Measurements from ENCODE around the gene IQGAP2.
"Not testable (repeated sequence)": the region's sequence is repeated elsewhere in the genome, so short reads cannot be mapped to it uniquely, and the experiment has no call there.

Gene IQGAP2

GRCh38 chr5:76582230-76583162, 179.4 kb downstream of the IQGAP2 start:
- DNase-seq, result peak; percentile 14

DNA sequence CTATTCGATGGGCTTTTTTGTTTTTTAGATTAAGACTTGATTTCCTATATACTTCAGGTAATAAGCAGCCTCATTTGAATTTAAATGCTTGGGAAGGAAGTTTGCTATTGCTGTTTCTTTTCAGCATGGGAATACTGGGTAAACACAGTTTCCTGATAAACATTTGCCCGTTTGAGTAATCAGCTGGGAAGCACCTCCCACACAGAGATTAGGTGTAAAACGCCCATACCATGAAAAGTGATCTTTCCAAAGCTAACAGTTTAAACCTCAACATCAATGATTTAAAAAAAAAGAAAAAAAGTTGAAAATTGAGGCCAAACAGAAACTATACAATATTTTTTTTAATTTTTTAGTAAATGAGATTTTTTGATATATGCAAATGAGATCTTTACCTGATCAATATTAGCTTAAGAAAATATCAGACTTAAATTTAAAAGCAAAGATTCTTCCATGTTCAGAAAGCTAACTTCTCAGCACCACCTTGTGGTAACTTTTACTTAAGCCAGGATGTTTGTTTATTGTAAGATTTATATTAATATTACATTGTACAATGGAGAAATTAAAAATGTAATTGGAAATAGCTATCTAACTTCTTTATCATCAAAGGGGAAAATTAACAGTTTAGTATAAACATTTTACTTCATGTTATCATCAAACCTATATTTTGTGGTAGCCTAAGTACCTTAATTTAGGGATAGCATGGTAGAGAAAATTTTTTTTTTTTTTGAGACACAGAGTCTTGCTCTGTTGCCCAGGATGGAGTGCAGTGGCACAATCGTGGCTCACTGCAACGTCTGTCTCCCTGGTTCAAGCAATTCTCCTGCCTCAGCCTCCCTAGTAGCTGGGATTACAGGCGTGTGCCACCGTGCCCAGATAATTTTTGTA, 180.3 kb downstream of the IQGAP2 start:
- DNase-seq, result peak; percentile 39

- no peak for DNase-seq
Observed at GRCh38 chr5:76585783-76586217, 182.7 kb downstream of the IQGAP2 start.

- DNase-seq, result no peak
Observed at GRCh38 chr5:76586531-76586930, 183.4 kb downstream of the IQGAP2 start.

GRCh38 chr5:76590027-76590426, 186.9 kb downstream of the IQGAP2 start:
- DNase-seq, result no peak

- no peak for DNase-seq
Observed at GRCh38 chr5:76591366-76591765, 188.3 kb downstream of the IQGAP2 start.

GRCh38 chr5:76592692-76593091, 189.6 kb downstream of the IQGAP2 start:
- DNase-seq, result no peak

DNA sequence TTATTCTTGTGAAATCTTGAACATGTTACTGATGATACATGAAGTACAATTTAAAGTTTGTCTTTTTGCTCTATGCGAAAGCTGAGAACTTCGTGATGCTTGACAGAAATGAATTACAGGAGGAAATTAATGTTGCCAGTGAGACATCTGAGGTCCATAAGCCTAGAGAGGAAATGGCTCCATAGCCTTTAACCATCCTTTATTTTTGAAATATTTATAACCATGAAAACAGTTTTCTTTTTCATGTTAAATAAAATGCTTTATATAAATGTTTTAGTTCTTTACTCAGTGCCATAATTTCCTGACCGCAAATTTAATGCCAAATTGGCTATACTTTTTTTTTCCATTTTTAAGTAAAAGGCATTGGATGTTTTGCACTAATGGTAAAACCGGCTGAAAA, 191.0 kb downstream of the IQGAP2 start:
- DNase-seq, result no peak

- no peak for DNase-seq
Observed at GRCh38 chr5:76595755-76596481, 192.8 kb downstream of the IQGAP2 start.

DNA sequence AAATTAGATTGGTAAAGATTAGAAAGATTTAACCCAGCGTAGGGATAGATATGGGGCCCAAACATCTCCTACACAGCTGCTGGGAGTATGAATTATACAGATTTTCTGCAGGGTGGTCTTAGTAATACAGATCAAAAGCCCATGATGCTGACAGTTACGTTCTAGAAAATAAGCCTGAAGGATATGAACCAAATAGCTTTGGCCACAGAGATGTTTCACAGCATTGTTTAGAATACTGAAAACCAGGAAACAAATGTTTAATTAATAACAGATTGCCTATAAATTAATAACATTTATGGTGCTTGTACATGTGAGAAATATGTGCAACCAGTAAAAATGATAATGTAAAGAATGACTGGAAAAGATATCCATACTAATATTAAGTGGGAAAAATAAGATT, 195.4 kb downstream of the IQGAP2 start:
- no peak for DNase-seq

GRCh38 chr5:76600716-76601115, 197.6 kb downstream of the IQGAP2 start:
- no peak for DNase-seq

DNA sequence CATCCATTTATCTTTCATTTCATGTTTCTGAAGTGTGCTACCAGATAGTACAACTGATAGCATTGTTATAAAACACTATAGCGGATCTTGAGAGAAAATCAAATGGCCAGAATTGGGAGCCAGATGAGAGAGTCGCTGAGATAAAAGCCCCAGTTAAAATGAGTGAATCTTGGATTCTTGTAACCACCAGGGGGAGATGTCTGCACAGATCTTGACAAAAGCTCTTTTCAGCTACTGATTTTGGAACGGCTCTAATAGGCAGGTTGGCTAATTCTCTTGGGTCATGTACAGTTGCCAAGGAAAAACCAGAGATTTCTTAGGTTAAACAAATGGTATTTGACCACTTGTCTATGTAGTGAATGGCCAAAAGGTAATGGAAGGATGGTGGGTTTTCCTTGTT, 198.4 kb downstream of the IQGAP2 start:
- peak; percentile 68 for DNase-seq

GRCh38 chr5:76602094-76602726, 199.1 kb downstream of the IQGAP2 start:
- no peak for DNase-seq

DNA sequence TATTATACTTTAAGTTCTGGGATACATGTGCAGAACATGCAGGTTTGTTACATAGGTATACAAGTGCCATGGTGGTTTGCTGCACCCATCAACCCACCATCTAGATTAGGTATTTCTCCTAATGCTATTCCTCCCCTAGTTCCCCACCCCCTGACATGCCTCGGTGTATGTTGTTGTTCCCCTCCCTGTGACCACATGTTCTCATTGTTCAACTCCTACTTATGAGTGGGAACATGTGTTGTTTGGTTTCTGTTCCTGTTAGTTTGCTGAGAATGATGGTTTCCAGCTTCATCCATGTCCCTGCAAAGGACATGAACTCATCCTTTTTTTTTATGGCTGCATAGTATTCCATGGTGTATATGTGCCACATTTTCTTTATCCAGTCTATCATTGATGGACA, 200.9 kb downstream of the IQGAP2 start:
- DNase-seq, result not testable (repeated sequence)

DNA sequence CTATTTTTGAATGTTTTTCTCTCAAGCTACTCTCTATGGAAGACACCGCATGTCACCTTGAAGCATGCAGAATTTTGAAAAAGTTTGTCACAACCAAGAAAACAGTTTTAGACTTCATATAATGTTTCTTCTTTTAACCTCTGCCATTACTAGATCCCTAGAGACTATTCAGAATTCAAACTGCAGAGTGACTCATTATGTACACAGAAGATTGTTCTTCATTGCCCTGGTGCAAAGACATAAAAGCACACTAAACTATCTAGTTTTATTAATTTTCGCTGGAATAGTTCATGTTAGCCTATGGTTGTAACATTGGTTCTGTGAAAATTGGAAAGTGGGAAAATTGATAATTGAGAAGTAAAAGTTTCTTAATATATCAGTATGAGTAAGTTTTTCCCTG, 201.8 kb downstream of the IQGAP2 start:
- DNase-seq, result no peak

GRCh38 chr5:76606701-76607100, 203.6 kb downstream of the IQGAP2 start:
- DNase-seq, result no peak

- DNase-seq, result no peak
Observed at GRCh38 chr5:76607353-76607871, 204.3 kb downstream of the IQGAP2 start.

- DNase-seq, result peak; percentile 15
Observed at GRCh38 chr5:76608833-76609232, 205.7 kb downstream of the IQGAP2 start.

DNA sequence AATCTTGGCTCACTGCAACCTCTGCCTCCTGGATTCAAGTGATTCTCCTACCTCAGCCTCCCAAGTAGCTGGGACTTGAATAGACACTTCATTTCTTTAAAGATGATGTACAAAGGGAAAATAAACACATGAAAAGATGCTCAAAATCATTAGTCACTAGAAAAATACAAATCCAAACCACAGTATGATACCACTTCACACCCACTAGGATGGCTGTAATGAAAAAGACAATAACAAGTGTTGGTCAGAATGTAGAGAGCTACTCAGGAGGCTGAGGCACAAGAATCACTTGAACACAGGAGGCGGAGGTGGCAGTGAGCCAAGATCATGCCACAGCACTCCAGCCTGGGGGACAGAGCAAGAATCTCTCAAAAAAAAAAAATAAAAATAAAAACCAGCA, 207.1 kb downstream of the IQGAP2 start:
- DNase-seq, result no peak

DNA sequence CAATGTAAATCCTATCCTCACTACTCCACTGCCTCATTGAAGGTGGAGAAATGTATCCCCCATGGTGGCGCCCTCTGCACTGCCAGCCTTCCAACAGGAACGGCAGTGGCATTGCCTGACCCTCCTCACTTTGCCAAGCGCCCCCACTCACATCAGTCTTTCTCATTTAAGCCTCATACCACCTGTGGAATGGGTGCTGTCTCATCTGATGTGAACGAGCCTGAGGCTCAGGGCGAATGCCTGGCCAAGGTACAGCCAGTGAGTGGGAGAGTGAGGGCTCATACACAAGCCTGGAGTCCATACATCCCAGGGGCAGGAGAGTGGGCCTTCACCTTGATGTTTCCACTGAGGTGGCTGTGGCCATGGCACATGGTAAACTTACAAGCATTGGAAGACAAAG, 209.9 kb downstream of the IQGAP2 start:
- DNase-seq, result no peak

DNA sequence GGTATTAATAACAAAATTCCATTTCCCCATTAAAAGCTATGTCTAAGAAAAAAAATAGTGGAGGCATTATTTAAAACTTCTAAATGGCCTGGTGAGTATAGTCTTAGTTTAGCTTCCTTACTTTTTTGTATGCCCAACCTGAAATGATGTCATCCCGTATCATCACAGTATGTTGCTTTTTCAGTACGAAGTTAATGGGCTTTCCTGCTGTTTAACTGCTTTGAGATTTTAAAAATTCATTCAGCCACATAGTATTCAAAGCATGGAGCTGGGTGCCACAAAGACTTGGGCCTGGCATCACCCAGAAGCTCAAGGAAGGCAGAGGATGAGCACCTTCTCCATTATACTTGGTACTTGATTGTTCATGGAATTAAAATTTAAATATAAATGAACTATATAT, 212.7 kb downstream of the IQGAP2 start:
- DNase-seq, result no peak

GRCh38 chr5:76616206-76616605, 213.1 kb downstream of the IQGAP2 start:
- DNase-seq, result no peak

All from CD4-positive, alpha-beta T cell treated with Interleukin-10 for 1 hour (primary cell).